HL-60 (cell line): ENCODE data around the gene THPO.

Experiments
- CTCF ChIP-seq: IDR thresholded peaks from one replicate; pipeline ENCODE4 v1.5.1; 2011; ENCODE audit warnings: low read length, control low read depth, inconsistent platforms; ENCODE audit not compliant: insufficient read depth
- POLR2AphosphoS5 ChIP-seq: IDR thresholded peaks from 2 replicates; pipeline ENCODE4 v1.6.1; 2012; ENCODE audit warnings: low read depth

- TF ChIP-seq CTCF (no peak), POLR2AphosphoS5 (no peak)
These were observed 30.0 kb downstream of the THPO start for GRCh38 chr3:184348057-184348382.
